ENCODE measurements around the gene GPSM3.

Gene GPSM3

DNA sequence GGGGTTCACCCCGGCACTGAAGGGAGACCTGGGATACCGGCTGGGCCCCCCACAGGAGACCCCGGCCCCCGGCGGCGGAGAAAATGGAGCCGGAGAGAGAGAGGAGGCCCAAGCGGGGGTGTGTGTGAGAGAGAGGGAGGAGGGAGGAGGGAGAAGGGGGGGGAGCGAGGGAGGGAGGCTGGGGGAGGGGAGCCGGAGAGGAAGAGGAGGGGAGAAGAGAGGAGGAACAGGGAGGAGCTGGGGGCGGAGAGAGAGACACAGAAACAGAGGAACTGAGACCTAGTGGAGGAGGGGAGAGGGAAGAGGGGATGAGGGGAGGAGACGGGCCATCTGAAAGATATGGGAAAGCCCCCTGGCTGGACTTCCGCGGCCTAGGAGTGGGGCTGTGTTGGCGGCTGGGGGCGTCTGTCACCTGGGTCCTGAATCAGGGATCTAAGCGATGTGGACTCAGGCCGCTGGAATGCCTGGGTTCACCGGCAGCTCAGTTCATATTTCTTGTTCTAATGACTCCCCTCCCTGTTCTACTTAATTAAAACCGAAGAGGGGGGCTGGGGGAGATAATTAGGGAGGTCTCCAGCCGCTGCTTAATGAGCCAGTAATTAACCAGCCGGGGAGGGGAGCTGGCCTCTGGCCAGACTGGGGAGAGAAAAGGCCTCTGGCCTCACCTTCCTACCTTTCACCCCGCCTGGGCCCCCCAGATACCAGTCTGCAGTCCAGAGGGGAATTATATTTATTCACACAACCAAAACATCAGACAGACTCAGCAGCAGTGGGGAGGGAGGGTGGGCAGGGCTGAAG is 2.2 kb downstream of the GPSM3 start, which contains the start of gene PBX2:
PBX2 (minus strand) TSS at position 149 of the 798 bp plus-strand sequence. CDS start 287 bp downstream, outside the sequence.
- TF ChIP-seq ZFX (IDR thresholded peaks at IDR 0.05; ENCODE audit: borderline replicate concordance) = no peak
- TF ChIP-seq, protein P1, sequence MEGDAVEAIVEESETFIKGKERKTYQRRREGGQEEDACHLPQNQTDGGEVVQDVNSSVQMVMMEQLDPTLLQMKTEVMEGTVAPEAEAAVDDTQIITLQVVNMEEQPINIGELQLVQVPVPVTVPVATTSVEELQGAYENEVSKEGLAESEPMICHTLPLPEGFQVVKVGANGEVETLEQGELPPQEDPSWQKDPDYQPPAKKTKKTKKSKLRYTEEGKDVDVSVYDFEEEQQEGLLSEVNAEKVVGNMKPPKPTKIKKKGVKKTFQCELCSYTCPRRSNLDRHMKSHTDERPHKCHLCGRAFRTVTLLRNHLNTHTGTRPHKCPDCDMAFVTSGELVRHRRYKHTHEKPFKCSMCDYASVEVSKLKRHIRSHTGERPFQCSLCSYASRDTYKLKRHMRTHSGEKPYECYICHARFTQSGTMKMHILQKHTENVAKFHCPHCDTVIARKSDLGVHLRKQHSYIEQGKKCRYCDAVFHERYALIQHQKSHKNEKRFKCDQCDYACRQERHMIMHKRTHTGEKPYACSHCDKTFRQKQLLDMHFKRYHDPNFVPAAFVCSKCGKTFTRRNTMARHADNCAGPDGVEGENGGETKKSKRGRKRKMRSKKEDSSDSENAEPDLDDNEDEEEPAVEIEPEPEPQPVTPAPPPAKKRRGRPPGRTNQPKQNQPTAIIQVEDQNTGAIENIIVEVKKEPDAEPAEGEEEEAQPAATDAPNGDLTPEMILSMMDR (IDR thresholded peaks at IDR 0.05) = no peak
- H3K27ac ChIP-seq = peak within 1 kb of the TSS; percentile 87

DNA sequence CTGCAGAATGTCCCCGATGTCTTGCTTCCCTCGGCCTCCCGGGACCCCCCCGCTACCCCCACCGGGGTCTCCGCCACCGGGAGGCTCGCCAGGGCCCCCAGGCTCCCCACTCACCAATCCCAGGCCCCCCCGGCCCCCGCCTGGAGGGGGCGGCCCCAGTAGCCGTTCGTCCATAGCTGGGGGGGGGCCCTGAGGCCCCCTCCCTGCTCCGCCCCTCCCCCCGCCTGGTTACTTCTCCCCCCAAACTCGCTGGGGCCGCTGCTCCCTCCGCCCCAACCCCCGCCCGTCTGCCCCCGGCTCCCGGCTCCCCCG is 2.7 kb downstream of the GPSM3 start:
- TF ChIP-seq, protein P1 (IDR thresholded peaks at IDR 0.05) = no peak
- TF ChIP-seq ZFX (IDR thresholded peaks at IDR 0.05; ENCODE audit: borderline replicate concordance) = no peak
- peak overlapping the region; percentile 87 for H3K27ac ChIP-seq

DNA sequence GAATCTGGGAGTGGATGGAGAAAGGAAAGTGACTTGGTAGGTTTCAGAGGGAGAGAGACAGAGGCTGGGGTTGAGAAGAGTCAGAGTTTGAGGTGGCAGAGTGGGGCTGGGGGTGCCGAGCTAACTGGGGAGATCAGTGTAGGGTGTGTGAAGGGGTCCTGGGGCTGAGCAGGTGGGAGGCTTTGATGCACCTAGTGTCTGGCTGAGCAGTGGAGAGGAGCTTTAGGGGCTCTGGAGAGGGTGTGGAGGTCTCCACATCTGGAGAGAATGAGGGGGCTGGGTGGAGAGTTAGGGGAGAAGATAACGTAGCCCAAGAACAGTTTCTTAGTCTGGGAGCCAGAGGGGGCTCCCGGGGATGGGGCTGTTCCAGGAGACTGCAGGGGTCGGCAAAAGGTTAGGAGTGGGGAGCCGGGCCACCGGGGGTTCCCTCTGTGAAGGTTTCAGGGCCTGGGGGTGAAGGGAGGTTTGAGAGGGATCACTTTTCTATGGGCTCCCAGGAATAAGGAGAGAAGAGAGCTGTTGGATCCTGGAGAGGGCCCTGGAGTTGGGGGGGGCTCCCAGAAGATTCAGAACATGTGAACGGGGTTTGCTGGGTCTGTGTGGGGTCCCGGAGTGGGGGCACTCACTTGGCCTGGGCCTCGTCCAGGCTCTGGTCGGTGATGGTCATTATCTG is 3.2 kb downstream of the GPSM3 start:
- TF ChIP-seq ZFX (IDR thresholded peaks at IDR 0.05; ENCODE audit: borderline replicate concordance) = no peak
- TF ChIP-seq, protein P1 (IDR thresholded peaks at IDR 0.05) = no peak
- H3K27ac ChIP-seq = peak overlapping the region; percentile 87

DNA sequence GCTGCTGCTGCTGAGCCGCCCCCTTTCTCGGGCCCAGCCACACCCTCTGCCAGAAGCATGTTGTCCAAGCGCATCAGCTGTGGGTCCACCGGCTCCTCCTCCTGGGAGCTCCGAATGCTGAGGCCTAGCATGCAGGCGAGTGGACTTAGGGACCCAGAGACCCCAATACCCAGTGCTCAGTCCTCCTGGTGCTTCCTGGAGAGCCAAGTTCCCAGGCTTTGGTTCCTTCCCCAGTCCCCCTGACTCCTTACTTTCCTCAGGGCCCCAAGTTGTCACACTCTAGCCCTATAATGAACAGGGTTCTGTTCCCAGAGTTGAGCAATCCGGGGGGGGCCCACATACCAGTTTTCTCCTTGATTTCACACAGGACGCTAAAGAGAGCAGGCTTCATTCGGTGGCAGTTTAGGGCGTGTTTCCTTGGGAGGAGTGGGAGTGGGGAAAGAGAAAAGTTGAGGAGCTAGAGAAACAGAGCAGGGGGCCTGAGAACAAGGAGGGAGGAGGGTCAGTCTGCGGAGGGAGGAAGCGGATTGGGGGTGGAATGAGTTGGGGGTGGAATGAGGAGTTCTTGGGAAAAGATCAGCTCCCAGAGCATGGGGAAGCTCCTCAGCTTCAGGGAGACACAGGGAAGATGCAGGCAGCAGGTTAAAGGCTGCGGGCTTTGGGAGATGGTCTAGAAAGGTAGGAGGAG is 3.9 kb downstream of the GPSM3 start:
- H3K27ac ChIP-seq = peak overlapping the region; percentile 87
- no peak for TF ChIP-seq ZFX (IDR thresholded peaks at IDR 0.05; ENCODE audit: borderline replicate concordance)
- TF ChIP-seq, protein P1 (IDR thresholded peaks at IDR 0.05) = no peak

DNA sequence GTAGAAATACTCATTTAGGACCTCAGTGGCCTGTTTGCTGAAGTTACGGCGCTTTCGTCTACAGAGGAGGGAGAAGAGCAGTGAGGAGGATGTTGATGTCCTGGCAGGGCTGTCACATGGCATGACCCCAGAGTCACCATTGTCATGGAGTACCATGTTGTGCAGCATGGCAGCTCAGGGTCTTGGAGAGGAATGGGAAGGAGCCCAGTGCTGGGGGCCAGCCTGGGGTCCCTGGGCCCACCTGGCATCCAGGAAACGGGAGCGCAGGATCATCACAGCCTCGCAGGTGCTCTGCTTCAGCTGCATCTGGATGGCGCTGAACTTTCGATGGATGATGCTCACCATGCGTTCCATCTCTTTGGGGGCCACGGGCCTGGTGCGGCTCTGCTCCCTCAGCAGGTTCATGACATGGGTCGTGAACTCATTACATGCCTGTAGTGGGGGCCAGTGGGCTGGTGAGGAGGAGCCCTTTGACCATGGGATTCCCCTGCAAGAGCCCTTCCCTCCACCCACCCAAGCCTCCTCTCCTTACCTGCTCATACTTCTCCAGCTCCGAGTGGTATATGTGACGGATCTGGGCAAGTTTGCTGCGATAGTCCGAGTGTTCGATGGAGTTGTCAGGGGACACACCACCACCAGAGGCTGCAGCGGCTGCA is 4.6 kb downstream of the GPSM3 start:
- H3K27ac ChIP-seq = peak overlapping the region; percentile 87

DNA sequence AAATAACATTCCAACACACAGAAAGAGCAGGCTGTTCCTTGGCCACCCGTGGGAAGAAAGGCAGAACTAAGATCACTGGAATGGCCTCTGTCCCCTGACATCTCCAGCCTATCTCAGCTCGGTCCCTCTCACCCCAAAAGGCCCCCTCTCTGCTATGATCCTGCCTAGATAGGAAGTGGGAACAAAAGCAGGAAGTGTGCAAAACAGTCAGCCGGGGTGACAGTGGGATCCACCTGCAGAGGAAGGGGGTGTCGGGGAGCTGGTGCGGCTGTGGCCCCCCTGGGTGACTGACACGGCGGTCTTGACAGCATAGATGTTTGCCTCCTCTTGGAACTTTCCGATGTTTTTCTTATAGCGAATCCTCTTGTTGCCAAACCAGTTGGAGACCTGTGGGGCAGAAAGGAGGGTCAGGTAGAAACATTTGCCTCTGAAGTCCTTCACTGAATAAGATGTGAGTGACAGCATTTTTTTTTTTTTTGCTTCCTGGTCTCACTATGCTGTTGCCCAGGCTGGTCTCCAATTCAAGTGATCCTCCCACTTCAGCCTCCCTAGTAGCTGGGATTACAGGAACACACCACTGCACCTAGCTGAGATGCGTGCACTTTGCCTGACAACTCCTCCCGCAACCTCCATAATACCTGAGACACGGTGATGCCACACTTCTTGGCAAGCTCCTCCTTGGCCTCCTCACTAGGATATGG is 5.3 kb downstream of the GPSM3 start:
- peak overlapping the region; percentile 87 for H3K27ac ChIP-seq
- TF ChIP-seq, protein P1 (IDR thresholded peaks at IDR 0.05) = no peak
- TF ChIP-seq ZFX (IDR thresholded peaks at IDR 0.05; ENCODE audit: borderline replicate concordance) = no peak

DNA sequence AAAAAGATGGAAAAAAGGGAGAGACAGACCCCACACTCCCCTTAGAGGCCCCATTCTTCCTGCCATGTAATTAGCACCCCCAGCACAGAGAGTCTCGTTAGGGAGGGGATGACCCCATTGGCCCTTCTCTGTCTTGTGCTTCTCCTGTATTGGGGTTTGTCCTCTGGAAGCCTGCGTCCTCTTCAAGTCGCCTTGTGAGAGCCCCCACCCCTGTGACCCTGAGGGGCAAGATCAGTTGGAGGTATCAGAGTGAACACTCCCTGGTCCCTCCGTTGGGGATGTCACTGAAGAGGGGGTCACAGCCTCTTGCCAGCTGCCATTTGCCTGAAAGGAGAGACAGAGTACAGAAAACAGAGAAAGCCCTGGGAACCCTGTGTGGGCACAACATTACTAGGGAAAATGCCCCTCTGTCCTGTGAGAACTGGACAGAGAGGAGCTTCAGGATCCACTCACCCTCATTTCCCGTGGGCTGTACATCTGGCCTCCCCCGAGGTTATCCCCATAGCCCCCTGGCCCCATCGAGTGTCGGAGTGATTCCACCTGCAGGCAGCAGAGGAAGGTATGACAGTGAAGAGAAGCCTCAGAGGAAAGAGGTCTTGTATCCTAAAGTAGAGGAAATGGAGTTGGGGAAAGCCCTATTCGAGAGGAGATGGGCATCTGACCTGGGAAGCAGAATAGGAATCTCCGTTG is 6.1 kb downstream of the GPSM3 start:
- peak overlapping the region; percentile 87 for H3K27ac ChIP-seq

DNA sequence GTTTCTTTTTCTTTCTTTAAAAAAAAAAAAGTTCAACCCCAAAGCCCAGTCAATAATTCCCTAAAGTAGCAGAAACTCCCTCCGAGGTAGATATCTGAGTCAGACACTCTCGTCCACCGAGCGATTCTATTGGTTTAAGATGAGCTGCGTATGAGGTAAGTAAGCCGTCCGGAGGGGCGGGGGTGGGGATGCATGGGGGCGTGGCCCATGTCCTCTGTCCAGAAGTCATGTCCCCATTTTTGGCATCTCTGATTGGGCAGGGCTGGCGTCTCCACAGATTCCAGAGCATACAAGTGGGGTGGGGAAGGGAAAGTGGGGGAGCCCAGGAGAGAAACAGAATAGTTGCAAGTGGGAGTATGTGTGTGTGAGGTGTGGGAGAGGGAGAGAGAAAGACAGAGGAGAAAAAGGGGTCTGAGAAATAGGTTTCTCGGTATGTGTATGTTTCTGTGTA is 6.7 kb downstream of the GPSM3 start:
- H3K27ac ChIP-seq = peak overlapping the region; percentile 87
